ENCODE results near the gene GMPPA. TPM values are rescaled to one million over a fixed set of nuclear protein-coding genes. Genes with fewer than 3 reads are reported as not detected.

GMPPA gene
- total and polyA plus RNA-seq, 9 of the 15 experiments (the other 6 are each of a cell fraction or from before 2014, with no cell fraction given), result 7.0 to 101 (median 66.7) TPM

DNA sequence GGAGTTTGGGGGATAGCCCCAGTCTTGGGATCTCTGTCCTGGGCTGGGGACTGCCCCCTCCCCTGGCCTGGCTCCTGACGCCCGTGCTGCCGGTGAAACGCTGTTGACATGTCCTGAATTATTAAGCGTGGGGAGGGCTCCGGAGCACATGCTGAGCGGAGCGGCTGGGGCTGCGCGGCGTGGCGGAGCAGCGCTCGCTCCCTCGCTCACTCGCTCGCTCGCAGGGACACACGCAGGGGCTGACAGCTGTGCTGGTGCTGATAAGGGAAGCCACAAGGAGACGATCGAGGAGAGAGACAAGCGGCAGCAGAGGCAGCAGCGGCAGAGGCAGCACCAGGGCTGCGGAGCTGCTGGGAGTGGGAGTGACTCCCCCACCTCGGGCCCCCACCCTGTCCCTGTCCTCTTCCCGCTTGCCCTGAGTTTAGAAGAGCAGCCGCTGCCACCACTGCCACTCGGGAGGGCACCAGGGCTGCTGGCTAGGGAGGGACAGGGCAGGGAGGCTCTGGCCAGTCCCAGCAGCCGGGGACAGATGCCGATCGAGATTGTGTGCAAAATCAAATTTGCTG, 15.6 kb downstream of the GMPPA start, which contains the start of gene ASIC4 (continued):
- TF ChIP-seq RBM22 (IDR thresholded peaks at IDR 0.05; ENCODE audit: low read depth, low read length, poor library complexity, severe bottlenecking) (peak; percentile 50), POLR2AphosphoS2 (IDR thresholded peaks at IDR 0.05; ENCODE audit: low read length) (peak; percentile 36; the same call in 1 of the 2 replicates), SLC30A9 (CRISPR knock-in tag; IDR thresholded peaks at IDR 0.05) (no peak), TEAD4 (IDR thresholded peaks at IDR 0.05; ENCODE audit: low read length) (peak; percentile 94), TEAD4 (CRISPR knock-in tag; IDR thresholded peaks at IDR 0.05; ENCODE audit: borderline replicate concordance) (no peak), BCOR (IDR thresholded peaks at IDR 0.05) (peak; percentile 98), RB1 (IDR thresholded peaks at IDR 0.05; ENCODE audit: low read depth) (peak; percentile 79), TCF7 (IDR thresholded peaks at IDR 0.05; ENCODE audit: borderline replicate concordance) (no peak; the same call in 1 of the 2 replicates), SMARCE1 (IDR thresholded peaks at IDR 0.05) (peak; percentile 94), ARNT (IDR thresholded peaks at IDR 0.05) (peak in 1 of 2 experiments; percentile 35; a peak in 1 of 4 replicates), SREBF1 (IDR thresholded peaks at IDR 0.05; ENCODE audit: borderline replicate concordance, low read depth, low read length) (no peak), CREB1 (IDR thresholded peaks at IDR 0.05) (peak; percentile 76), CREB1 (CRISPR knock-in tag; IDR thresholded peaks at IDR 0.05) (peak; percentile 78), SNIP1 (IDR thresholded peaks at IDR 0.05; ENCODE audit: low read depth) (no peak), SRSF3 (IDR thresholded peaks at IDR 0.05; ENCODE audit: insufficient read depth, low read length) (no peak), ZNF764 (CRISPR knock-in tag; IDR thresholded peaks at IDR 0.05; ENCODE audit: low read depth) (no peak), ZBTB17 (CRISPR knock-in tag; IDR thresholded peaks at IDR 0.05) (peak; percentile 87), HDAC2 (IDR thresholded peaks at IDR 0.05) (peak; percentile 81), RAD21 (CRISPR knock-in tag; conservative IDR thresholded peaks at IDR 0.05 in 1 of 2, IDR thresholded peaks at IDR 0.05 in 1 of 2) (peak; percentile 19 to 23; a peak in 2 of 4 replicates), RCOR1 (IDR thresholded peaks at IDR 0.05; ENCODE audit: borderline replicate concordance in 1 of 2, low read depth in 2 of 2, low read length in 2 of 2) (peak; percentile 45 to 92; a peak in 2 of 4 replicates), FOXM1 (IDR thresholded peaks at IDR 0.05; ENCODE audit: low read depth) (peak; percentile 75), FOXM1 (CRISPR knock-in tag; IDR thresholded peaks at IDR 0.05; ENCODE audit: low read depth) (no peak), ZNF41 (CRISPR knock-in tag; conservative IDR thresholded peaks at IDR 0.05) (0 out of 2 replicates have a peak, but pooled peaks have one; percentile 39), EGR1 (conservative IDR thresholded peaks at IDR 0.05) (peak; percentile 59), CHD2 (IDR thresholded peaks at IDR 0.05; ENCODE audit: low read depth, low read length) (0 out of 2 replicates have a peak, but pooled peaks have one; percentile 13)
- TF ChIP-seq, protein P1, sequence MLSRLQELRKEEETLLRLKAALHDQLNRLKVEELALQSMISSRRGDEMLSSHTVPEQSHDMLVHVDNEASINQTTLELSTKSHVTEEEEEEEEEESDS (CRISPR knock-in tag; IDR thresholded peaks at IDR 0.05), result no peak
- TF ChIP-seq, protein P2, sequence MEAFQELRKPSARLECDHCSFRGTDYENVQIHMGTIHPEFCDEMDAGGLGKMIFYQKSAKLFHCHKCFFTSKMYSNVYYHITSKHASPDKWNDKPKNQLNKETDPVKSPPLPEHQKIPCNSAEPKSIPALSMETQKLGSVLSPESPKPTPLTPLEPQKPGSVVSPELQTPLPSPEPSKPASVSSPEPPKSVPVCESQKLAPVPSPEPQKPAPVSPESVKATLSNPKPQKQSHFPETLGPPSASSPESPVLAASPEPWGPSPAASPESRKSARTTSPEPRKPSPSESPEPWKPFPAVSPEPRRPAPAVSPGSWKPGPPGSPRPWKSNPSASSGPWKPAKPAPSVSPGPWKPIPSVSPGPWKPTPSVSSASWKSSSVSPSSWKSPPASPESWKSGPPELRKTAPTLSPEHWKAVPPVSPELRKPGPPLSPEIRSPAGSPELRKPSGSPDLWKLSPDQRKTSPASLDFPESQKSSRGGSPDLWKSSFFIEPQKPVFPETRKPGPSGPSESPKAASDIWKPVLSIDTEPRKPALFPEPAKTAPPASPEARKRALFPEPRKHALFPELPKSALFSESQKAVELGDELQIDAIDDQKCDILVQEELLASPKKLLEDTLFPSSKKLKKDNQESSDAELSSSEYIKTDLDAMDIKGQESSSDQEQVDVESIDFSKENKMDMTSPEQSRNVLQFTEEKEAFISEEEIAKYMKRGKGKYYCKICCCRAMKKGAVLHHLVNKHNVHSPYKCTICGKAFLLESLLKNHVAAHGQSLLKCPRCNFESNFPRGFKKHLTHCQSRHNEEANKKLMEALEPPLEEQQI (IDR thresholded peaks at IDR 0.05), result no peak

All from K562 (cell line).